GM21390 (cell line): ENCODE measurements around the gene OR5T3.
"Not testable (repeated sequence)": the region's sequence is repeated elsewhere in the genome, so short reads cannot be mapped to it uniquely, and the experiment has no call there.

Experiments used
- ATAC-seq: cut with Tn5 transposase; IDR thresholded peaks from one replicate; pipeline ENCODE4 v1.9.1; 2021; ENCODE audit not compliant: unreplicated experiment

The OR5T3 gene

DNA sequence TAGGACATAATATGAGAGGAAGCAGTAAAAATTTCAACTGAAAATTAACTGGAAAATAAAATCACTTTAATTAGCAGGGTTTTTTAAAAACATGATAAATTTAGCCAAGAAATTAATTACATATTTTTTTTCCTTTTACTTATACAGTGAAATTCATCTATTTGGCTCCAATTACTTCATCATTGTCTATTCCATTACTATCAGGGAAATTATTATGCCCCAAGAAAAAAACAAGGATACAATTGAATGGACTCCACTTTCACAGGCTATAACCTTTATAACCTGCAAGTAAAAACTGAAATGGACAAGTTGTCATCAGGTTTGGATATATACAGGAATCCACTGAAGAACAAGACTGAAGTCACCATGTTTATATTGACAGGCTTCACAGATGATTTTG lies at the start of gene OR5T3:
Gene OR5T3, plus strand, starts transcription at position 301 of the 400 bp plus-strand sequence. Its CDS starts 0 bp downstream, at position 301.
- ATAC-seq, result no peak

DNA sequence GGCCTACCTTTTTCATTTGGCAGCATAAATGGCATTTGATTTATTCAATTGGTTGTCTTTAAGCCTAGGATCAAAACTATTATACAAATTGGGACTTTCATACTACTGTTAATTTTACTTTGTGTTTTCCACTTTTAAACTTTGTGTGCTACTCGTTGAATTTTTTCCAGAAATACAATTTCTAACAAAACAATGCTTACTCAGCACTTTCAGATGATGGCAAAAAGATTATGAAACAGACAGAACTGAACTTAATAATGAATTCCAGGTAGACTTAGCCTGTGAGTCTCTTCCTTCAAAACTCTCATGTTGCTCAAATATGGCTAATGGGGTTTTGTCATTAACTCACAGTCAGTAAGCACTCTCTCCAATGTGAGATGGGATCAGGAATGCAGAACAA lies 44.3 kb upstream of the OR5T3 start:
- ATAC-seq, result no peak

DNA sequence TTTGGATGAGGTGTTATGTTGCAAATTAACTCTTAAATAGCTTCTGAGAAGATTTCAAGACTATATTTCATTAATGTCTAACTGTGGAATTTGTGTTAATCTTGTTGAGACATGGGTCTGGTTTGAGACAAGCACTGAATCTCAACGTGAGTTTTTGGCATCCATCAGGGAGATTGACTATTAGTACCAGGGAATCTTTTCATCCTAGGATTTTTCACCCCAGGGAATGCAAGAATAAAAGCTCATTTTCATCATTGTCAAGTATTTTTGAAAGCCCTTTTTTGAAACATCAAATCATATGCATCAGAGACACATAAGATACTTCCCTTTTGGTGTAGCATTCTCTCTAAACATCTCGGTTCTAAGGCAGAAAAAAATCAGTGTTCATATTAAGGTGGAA lies 37.5 kb upstream of the OR5T3 start:
- ATAC-seq, result no peak

DNA sequence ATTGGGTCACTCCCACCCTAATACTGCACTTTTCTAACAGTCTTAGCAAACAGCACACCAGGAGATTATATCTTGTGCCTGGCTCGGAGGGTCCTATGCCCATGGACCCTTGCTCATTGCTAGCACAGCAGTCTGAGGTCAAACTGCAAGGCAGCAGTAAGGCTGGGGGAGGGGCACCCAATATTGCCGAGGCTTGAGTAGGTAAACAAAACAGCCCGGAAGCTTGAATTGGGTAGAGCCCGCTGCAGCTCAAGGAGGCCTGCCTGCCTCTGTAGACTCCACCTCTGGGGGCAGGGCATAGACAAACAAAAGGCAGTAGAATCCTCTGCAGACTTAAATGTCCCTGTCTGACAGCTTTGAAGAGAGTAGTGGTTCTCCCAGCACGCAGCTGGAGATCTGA lies 32.3 kb upstream of the OR5T3 start:
- not testable (repeated sequence) for ATAC-seq

DNA sequence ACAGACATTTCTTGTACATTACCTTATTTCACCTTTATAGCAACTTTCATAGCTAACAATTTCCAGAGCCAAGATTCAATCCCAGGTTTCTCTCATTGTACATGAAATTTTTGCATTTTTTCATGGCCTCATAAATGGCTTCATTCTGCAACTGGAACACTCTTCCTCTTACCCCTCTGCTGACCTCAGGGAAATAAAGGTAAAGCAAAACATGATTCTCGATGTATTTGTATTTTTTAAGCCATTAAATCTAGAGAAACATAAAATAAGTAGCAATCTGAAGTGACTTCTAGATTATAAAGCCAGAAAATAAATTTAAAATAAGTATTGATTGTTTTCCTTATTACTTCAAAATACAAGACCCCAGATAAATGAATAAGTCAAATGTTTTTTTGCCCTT lies 17.9 kb upstream of the OR5T3 start, which contains the start of gene OR5T2:
Gene OR5T2, minus strand, starts transcription at position 101 of the 400 bp plus-strand sequence. CDS start 1,193 bp downstream, outside the sequence.
- ATAC-seq, result no peak

DNA sequence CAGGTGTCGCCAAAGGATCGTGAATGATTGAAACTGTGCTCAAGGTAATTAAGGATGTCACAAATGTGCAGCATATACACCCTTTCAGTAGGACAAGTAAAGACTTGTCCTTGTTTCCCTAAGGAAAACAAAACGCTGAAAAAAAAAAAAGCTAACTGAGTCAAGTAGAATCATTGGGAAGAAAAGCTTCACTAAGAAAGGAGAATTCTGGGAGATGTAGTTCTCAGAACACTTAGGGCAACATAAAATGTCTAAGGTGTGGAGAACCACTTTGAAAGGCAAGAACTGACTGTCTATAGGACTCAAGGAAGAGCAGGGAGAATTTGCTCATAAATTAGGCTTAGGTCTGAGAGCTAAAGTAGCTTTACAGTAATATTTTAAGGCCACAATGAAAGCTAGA lies 19.0 kb downstream of the OR5T3 start:
- no peak for ATAC-seq

DNA sequence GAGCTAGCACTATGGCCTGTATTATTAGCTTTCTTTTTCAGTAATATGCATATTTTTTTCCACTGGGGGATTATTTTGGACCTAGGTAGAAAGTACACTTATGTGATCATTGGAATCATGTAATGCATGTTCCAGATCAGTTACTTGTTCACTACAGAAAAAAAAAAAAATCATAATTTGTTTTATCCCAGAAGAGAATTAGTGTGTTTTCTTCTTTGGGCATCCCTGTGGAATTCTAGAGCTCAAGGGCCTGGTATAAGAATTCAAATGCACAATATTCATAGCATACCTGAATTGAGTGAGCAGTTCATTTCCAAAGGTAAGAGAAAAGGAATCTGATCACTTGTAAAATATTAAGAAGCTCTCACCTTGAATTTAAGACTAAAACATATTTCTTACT lies 21.8 kb downstream of the OR5T3 start, which contains the start of gene OR5T1:
Gene OR5T1, plus strand, starts transcription at position 301 of the 400 bp plus-strand sequence. CDS start 1,485 bp downstream, outside the sequence.
- no peak for ATAC-seq

DNA sequence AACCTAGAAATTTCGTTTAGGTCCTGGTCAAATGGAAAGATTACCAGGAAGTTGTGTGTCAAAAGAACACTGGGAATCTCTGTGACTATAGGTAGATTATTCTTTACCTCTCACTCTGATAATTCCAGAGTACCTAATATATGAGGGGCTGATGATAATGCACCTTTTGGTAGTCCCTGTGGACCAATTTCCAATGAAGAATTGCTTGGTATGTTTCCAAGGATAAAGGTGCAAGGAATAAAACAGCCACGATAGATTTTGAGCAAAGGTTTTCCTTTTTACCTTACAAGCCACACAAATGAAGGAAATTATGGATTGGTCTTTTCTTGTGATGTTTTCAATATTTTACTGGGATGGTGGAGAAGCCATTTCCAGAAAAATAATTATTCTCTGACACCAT lies 40.1 kb downstream of the OR5T3 start, which contains the start of gene OR8H1:
Gene OR8H1, minus strand, starts transcription at position 101 of the 400 bp plus-strand sequence. CDS start 1,192 bp downstream, outside the sequence.
- ATAC-seq, result no peak

DNA sequence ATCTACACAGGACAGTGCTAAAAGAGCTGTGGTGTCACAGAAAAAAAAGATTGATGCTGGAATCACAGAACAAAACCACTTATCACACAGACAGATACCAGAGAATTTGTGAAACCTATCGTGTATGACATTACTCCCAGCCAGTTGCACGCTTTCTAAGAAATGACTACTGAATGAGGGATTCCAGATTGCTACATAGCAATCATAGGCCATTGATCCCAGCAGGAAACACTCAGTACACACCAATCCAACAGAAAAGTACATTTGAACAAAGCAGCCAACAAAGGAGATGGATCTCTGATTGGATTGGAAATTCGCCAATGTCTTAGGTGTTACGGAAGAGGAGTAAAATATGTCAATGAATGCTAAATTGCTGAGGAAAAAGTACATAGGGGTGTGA lies 44.8 kb downstream of the OR5T3 start:
- ATAC-seq, result no peak
